Measurements from ENCODE around the gene TBC1D3B.
"Not testable (repeated sequence)": the region's sequence is repeated elsewhere in the genome, so short reads cannot be mapped to it uniquely, and the experiment has no call there.

Gene TBC1D3B

GRCh38 chr17:36204724-36205500 lies 28.5 kb upstream of the TBC1D3B start:
- H3K9me3 ChIP-seq (replicated peaks in 1 of 11), result no peaks in the 10 kb centered on the region
- H3K27me3 ChIP-seq, result no peaks in the 10 kb centered on the region
- peak overlapping the region; percentile 48 to 84 (median 70); a peak in 18 of 22 replicates for H3K4me2 ChIP-seq
- H3K9ac ChIP-seq, result peak overlapping the region in 2 of 11 experiments; percentile 3 to 12; a peak in 1 of 22 replicates
- H3K27ac ChIP-seq, result peak overlapping the region in 4 of 11 experiments; percentile 22 to 69 (median 56); a peak in 9 of 22 replicates
- no peaks in the 10 kb centered on the region for H3K36me3 ChIP-seq
- H4K20me1 ChIP-seq, result no peaks in the 10 kb centered on the region
- no peak for TF ChIP-seq Cebpa-rat (IDR thresholded peaks at IDR 0.05)
- H3K4me1 ChIP-seq, result peaks cover 61 to 82% (median 81%) of the 10 kb centered on the region in 10 experiments
- H3K4me3 ChIP-seq, result no peak overlapping the region

- H3K27ac ChIP-seq, result peak overlapping the region in 10 of 11 experiments; percentile 5 to 99 (median 58); a peak in 15 of 22 replicates
- no peaks in the 10 kb centered on the region for H3K36me3 ChIP-seq
- no peak for TF ChIP-seq Cebpa-rat (IDR thresholded peaks at IDR 0.05)
- no peaks in the 10 kb centered on the region for H3K9me3 ChIP-seq (replicated peaks in 1 of 11)
- no peaks in the 10 kb centered on the region for H4K20me1 ChIP-seq
- peaks cover 66 to 90% (median 87%) of the 10 kb centered on the region in 10 experiments for H3K4me1 ChIP-seq
- H3K4me2 ChIP-seq, result peak overlapping the region; percentile 39 to 96 (median 76)
- H3K4me3 ChIP-seq, result no peak overlapping the region
- H3K9ac ChIP-seq, result peak overlapping the region in 7 of 11 experiments; percentile 17 to 38 (median 23); a peak in 6 of 22 replicates
- H3K27me3 ChIP-seq, result no peaks in the 10 kb centered on the region
Observed at GRCh38 chr17:36203335-36203734, 26.9 kb upstream of the TBC1D3B start.

- Histone ChIP-seq H3K4me2 (peak overlapping the region; percentile 39 to 96 (median 76)), H3K9ac (peak overlapping the region in 3 of 11 experiments; percentile 17 to 32 (median 31); a peak in 6 of 22 replicates), H3K27ac (peak overlapping the region in 10 of 11 experiments; percentile 6 to 99 (median 58); a peak in 18 of 22 replicates), H3K4me1 (peaks cover 74 to 95% (median 90%) of the 10 kb centered on the region in 10 experiments)
- not testable (repeated sequence) for H3K4me3 ChIP-seq; H4K20me1 ChIP-seq; H3K36me3 ChIP-seq; H3K9me3 ChIP-seq (replicated peaks in 1 of 11); H3K27me3 ChIP-seq
Observed at GRCh38 chr17:36201506-36201905, 25.1 kb upstream of the TBC1D3B start.

GRCh38 chr17:36201102-36201501 lies 24.7 kb upstream of the TBC1D3B start:
- H3K9ac ChIP-seq, result peak overlapping the region in 3 of 11 experiments; percentile 17 to 32 (median 31); a peak in 7 of 22 replicates
- not testable (repeated sequence) for H4K20me1 ChIP-seq; H3K27me3 ChIP-seq; H3K9me3 ChIP-seq (replicated peaks in 1 of 11); H3K4me3 ChIP-seq; H3K36me3 ChIP-seq
- peak overlapping the region in 10 of 11 experiments; percentile 6 to 99 (median 96); a peak in 16 of 22 replicates for H3K27ac ChIP-seq
- H3K4me2 ChIP-seq, result peak overlapping the region; percentile 39 to 96 (median 76); a peak in 21 of 22 replicates
- H3K4me1 ChIP-seq, result peaks cover 74 to 95% (median 90%) of the 10 kb centered on the region in 10 experiments

GRCh38 chr17:36198831-36199465 lies 22.5 kb upstream of the TBC1D3B start:
- Histone ChIP-seq H3K9me3 (replicated peaks in 1 of 11) (no peaks in the 10 kb centered on the region), H4K20me1 (no peaks in the 10 kb centered on the region), H3K9ac (peak overlapping the region; percentile 64 to 85 (median 70); a peak in 20 of 22 replicates), H3K4me1 (peaks cover 71 to 97% (median 91%) of the 10 kb centered on the region in 10 experiments), H3K4me3 (peak overlapping the region in 2 of 10 experiments; percentile 8 to 24; a peak in 4 of 20 replicates), H3K36me3 (peaks cover 0 to 14% (median 5%) of the 10 kb centered on the region in 11 experiments; a peak in 7 of 22 replicates), H3K27me3 (no peaks in the 10 kb centered on the region), H3K27ac (peak overlapping the region; percentile 91 to 99 (median 97)), H3K4me2 (peak overlapping the region; percentile 60 to 96 (median 91))
- TF ChIP-seq Cebpa-rat (IDR thresholded peaks at IDR 0.05), result no peak

GRCh38 chr17:36197387-36197703 lies 20.9 kb upstream of the TBC1D3B start:
- H3K27me3 ChIP-seq, result no peaks in the 10 kb centered on the region
- no peak for TF ChIP-seq Cebpa-rat (IDR thresholded peaks at IDR 0.05)
- peak overlapping the region; percentile 80 to 94 (median 88) for H3K9ac ChIP-seq
- H3K36me3 ChIP-seq, result peaks cover 0 to 14% (median 5%) of the 10 kb centered on the region in 11 experiments; a peak in 7 of 22 replicates
- H3K4me3 ChIP-seq, result peak overlapping the region in 8 of 10 experiments; percentile 22 to 69 (median 59); a peak in 10 of 20 replicates
- no peaks in the 10 kb centered on the region for H4K20me1 ChIP-seq
- peaks cover 69 to 99% (median 93%) of the 10 kb centered on the region in 10 experiments for H3K4me1 ChIP-seq
- H3K9me3 ChIP-seq (replicated peaks in 1 of 11), result no peaks in the 10 kb centered on the region
- peak overlapping the region; percentile 91 to 99 (median 97) for H3K27ac ChIP-seq
- peak overlapping the region; percentile 78 to 98 (median 93) for H3K4me2 ChIP-seq

- H4K20me1 ChIP-seq, result no peaks in the 10 kb centered on the region
- H3K9me3 ChIP-seq (replicated peaks in 1 of 11), result no peaks in the 10 kb centered on the region
- peaks cover 70 to 99% (median 93%) of the 10 kb centered on the region in 10 experiments for H3K4me1 ChIP-seq
- H3K27me3 ChIP-seq, result no peaks in the 10 kb centered on the region
- peaks cover 0 to 14% (median 5%) of the 10 kb centered on the region in 11 experiments; a peak in 7 of 22 replicates for H3K36me3 ChIP-seq
- H3K4me2 ChIP-seq, result peak overlapping the region; percentile 78 to 98 (median 93)
- H3K4me3 ChIP-seq, result peak overlapping the region in 9 of 10 experiments; percentile 34 to 69 (median 59); a peak in 19 of 20 replicates
- peak overlapping the region; percentile 91 to 99 (median 97) for H3K27ac ChIP-seq
- peak overlapping the region; percentile 80 to 94 (median 88) for H3K9ac ChIP-seq
- TF ChIP-seq Cebpa-rat (IDR thresholded peaks at IDR 0.05), result no peak
Observed at GRCh38 chr17:36196131-36196486, 19.7 kb upstream of the TBC1D3B start.

- no peaks in the 10 kb centered on the region for H4K20me1 ChIP-seq
- no peaks in the 10 kb centered on the region for H3K27me3 ChIP-seq
- H3K4me1 ChIP-seq, result peaks cover 75 to 99% (median 93%) of the 10 kb centered on the region in 10 experiments
- peaks cover 0 to 14% (median 5%) of the 10 kb centered on the region in 11 experiments; a peak in 7 of 22 replicates for H3K36me3 ChIP-seq
- no peak for TF ChIP-seq Cebpa-rat (IDR thresholded peaks at IDR 0.05)
- H3K4me3 ChIP-seq, result peak overlapping the region; percentile 7 to 69 (median 58); a peak in 19 of 20 replicates
- H3K4me2 ChIP-seq, result peak overlapping the region; percentile 78 to 98 (median 93)
- peak overlapping the region; percentile 80 to 94 (median 88) for H3K9ac ChIP-seq
- H3K9me3 ChIP-seq (replicated peaks in 1 of 11), result no peaks in the 10 kb centered on the region
- peak overlapping the region; percentile 91 to 99 (median 97) for H3K27ac ChIP-seq
Observed at GRCh38 chr17:36195434-36196130, 19.1 kb upstream of the TBC1D3B start.

- H3K4me1 ChIP-seq, result peaks cover 82 to 99% (median 93%) of the 10 kb centered on the region in 10 experiments
- peak overlapping the region; percentile 78 to 98 (median 93) for H3K4me2 ChIP-seq
- peak overlapping the region; percentile 80 to 94 (median 88) for H3K9ac ChIP-seq
- H3K9me3 ChIP-seq (replicated peaks in 1 of 11); H3K27me3 ChIP-seq; H4K20me1 ChIP-seq: not testable (repeated sequence)
- H3K27ac ChIP-seq, result peak overlapping the region; percentile 91 to 99 (median 97)
- H3K36me3 ChIP-seq, result peaks cover 0 to 14% (median 5%) of the 10 kb centered on the region in 11 experiments; a peak in 7 of 22 replicates
- H3K4me3 ChIP-seq, result peak overlapping the region; percentile 7 to 69 (median 58); a peak in 19 of 20 replicates
Observed at GRCh38 chr17:36194832-36195433, 18.5 kb upstream of the TBC1D3B start.

- Histone ChIP-seq H3K9ac (peak overlapping the region in 10 of 11 experiments; percentile 85 to 94 (median 88); a peak in 15 of 22 replicates), H3K4me3 (peak overlapping the region in 7 of 10 experiments; percentile 45 to 69 (median 59); a peak in 11 of 20 replicates), H3K4me2 (peak overlapping the region; percentile 78 to 98 (median 93); a peak in 20 of 22 replicates), H3K36me3 (peaks cover 0 to 14% (median 5%) of the 10 kb centered on the region in 11 experiments; a peak in 7 of 22 replicates), H3K4me1 (peaks cover 82 to 99% (median 92%) of the 10 kb centered on the region in 10 experiments), H3K27ac (peak overlapping the region; percentile 91 to 99 (median 97))
- H3K9me3 ChIP-seq (replicated peaks in 1 of 11); H3K27me3 ChIP-seq; H4K20me1 ChIP-seq: not testable (repeated sequence)
Observed at GRCh38 chr17:36194147-36194831, 17.9 kb upstream of the TBC1D3B start.

Data from BLaER1 treated with 17β-estradiol and CSF1 and Interleukin-3, amounts not matched to agents 10 nM and 100 nM (cell line).